GM10266 (cell line): ENCODE measurements around the gene TTLL11.
A peak's percentile ranks its signal among the peaks of the same experiment; 100 is the strongest.

Experiments used
- DNase-seq: peaks from one replicate; pipeline ENCODE4 v3.0.0; 2012; ENCODE audit errors: extremely low spot score
- CTCF ChIP-seq: IDR thresholded peaks from 2 replicates; pipeline ENCODE4 v1.5.1; 2012; ENCODE audit warnings: mild to moderate bottlenecking, low read depth; ENCODE audit not compliant: control insufficient read depth, insufficient read depth; ENCODE audit errors: missing control alignments

Gene TTLL11

DNA sequence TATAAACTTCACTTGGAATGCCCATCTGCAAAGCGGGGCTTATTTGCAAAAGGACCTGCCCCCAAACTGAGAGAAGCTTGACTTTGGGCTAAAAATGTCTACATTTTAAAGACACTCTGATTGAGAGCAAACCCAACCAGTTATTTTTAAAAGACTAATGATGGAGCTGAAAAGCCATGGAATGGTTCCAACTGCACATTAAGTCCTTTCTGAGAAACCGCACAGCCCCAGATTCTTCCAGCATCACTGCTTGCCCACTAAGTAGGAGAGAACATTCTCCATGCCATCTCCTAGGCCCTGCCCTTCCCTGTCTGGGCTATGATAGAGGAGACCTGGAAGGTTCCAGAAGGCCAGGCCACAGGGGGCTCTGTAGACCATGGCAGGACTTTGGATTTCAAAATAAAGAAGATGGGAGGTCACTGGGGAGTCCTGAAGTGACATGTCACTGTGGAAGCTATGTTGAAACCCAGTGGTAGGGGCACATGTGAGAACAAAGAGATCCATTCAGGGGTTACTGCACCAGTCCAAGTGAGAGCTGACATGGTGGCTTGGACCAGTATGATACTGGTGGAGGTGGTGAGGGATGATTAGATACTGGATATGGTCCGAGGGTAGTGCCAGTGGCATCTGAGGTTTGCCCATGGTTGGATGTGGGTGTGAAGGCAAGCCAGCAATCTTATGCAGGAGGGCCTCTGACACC lies 262.5 kb downstream of the TTLL11 start:
- no peak for DNase-seq
- TF ChIP-seq CTCF: no peak

DNA sequence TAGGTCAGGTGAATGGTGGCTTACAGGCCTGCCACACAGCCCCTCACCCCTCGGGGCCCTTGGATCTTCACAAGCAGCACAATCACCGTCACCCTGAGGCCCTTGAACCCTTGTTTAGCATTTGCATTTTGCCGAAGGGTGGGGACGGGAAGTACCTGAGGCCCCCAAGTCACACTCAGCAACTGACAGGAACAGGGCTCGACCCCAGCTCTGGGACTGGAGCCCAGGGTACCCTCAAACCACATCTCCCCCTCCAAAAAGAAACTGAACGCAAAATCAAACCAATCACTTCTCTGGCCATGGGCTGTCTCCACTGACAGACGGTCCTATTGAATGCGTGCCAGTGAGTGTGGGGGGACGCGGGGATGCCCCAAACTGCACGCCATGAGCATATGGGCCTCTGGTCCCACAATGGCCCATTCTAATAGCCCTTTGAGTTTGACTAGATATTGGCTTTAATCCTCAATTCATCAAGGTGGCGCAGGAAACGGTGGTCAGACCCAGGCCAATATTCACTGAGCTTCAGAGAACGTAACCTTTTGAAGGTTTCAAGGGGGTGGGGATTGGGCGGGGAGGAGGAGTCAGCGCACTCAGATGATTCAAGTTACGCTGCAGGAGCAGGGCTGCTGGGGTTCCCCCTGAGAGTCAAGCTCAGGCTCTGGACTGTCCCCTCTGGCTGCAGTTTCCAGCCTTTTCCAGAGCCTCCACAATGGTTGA lies 265.7 kb downstream of the TTLL11 start:
- no peak for TF ChIP-seq CTCF
- no peak for DNase-seq

- peak; percentile 9 for DNase-seq
- no peak for TF ChIP-seq CTCF
These were observed 266.4 kb downstream of the TTLL11 start for GRCh38 chr9:121826711-121827110.

DNA sequence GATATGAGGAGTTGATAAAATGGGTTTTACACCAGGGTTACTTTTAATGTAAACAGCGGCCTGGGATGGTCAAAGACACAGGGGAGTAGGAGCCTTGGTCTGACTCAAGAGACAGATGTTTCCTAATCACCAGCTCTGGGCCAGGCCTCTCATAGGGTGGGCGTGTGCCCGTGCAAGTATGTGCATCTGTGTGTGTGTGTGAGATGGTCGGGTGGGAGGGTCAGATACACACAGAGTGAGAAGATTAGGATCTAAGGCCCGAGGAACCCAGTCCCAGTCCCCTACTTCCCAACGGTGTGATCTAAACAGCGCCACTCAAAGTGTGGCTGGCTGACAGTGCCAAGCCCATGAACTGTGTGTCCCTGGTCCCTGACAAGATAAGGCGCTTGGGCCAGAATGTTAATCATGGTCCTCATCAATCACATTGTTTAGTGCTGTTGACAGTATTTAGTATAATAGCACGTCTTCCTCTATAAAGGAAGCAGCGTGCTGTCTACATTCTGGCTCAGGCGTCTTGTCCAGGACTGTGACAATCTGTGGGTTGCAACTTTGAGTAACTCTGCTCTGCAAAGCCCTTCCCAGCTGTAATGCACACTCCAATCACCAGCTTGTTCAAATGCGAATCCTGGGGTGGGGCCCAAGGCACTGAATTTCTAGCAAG lies 267.9 kb downstream of the TTLL11 start:
- DNase-seq: no peak
- no peak for TF ChIP-seq CTCF

DNA sequence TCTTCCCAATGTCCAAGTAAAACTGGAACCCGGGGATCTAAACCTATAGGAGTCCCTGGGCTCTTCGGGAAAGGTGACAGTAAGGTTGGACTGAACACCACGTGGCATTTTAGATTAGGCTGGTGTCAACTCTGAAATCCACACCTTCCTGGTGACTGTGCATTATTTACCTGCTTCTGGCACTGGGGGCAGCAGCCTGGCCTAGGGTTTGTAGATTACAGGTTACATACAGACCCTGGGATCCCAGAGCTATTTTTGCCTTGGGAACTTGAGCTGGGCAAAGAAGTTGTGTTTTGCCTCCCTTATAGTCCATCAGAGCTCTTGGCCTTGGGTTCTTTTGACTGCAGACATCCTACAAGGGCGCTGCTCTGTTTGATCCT lies 268.5 kb downstream of the TTLL11 start:
- DNase-seq: no peak
- TF ChIP-seq CTCF: no peak

DNA sequence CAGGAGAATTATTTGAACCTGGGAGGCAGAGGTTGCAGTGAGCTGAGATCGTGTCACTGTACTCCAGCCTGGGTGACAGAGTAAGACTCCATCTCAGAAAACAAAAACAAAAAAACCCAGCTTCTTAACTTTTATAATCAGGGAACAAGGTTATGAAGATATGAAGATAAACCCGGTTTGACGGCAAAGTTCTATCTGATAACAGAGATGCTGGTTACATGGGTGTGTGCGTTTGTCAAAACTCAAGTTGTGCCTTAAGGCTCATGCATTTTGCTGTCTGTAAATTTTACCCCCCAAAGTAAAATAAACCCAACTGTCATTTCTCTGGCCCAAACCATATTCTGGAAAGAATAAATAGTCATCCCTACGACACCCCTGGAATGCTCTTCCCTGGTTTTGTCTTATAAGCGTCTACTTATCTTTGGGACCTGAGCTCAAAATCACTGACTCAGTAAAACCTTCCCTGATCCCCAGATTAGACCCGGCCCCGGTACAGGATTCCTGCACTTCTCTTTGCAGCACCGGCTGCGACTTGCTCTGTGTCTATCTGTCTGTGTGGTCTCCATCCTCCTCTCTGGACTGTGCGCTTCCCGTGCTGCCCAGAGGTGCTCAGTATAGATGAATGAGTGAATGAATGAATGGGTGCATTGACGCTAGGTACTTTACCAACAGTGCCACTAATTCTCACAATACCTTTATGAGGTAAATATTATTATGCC lies 269.5 kb downstream of the TTLL11 start:
- no peak for TF ChIP-seq CTCF
- no peak for DNase-seq
